Stomach (tissue), 4 donors: ENCODE data around the gene FGD1.

Experiments used
- CTCF ChIP-seq, 7 experiments: fragments of 450-650 bp in 4 of 7; fragments of 200-600 bp in 3 of 7; sonication (generic) in 3 of 7; IDR thresholded peaks; one replicate each; pipeline ENCODE4 v1.5.1; 2016 to 2019; ENCODE audit warnings: antibody characterized with exemption in 7 of 7, control low read depth in 2 of 7, mild to moderate bottlenecking in 1 of 7
- POLR2AphosphoS5 ChIP-seq, 3 donors: sonication (generic); formaldehyde crosslinking; IDR thresholded peaks; one replicate each; pipeline ENCODE4 v1.6.1; 2016; ENCODE audit warnings: antibody characterized with exemption in 3 of 3

- TF ChIP-seq CTCF (IDR thresholded peaks at IDR 0.05) (no peak), POLR2AphosphoS5 (IDR thresholded peaks at IDR 0.05) (no peak)
Observed at GRCh38 chrX:54449929-54450328, 46.1 kb downstream of the FGD1 start.
